Measurements from ENCODE around the gene SIRT5. TPM values are rescaled to one million over a fixed set of nuclear protein-coding genes. Genes with fewer than 3 reads are reported as not detected.

SIRT5 gene
- total RNA-seq, result 11.7 and 21.9 TPM in 2 replicates

GRCh38 chr6:13574571-13575376 is at the start of gene SIRT5:
TSS of gene SIRT5 (plus strand) at chr6:13574601. CDS start at chr6:13584111, 9,510 bp downstream.

GRCh38 chr6:13614926-13615791 is 40.8 kb downstream of the SIRT5 start, which contains the start of gene NOL7:
TSS of gene NOL7 (plus strand) at chr6:13615335. CDS start at chr6:13615359, 24 bp downstream.

Other genes with a start within 250 kb of the SIRT5 start
- 13.0 and 24.9 TPM in 2 replicates for gene TBC1D7, start 246.1 kb upstream of the SIRT5 start, total RNA-seq
- 8.4 and 10.2 TPM in 2 replicates for gene GFOD1, start 87.0 kb upstream of the SIRT5 start, total RNA-seq
- gene NOL7, start 40.7 kb downstream of the SIRT5 start, total RNA-seq, result 86.7 and 143 TPM in 2 replicates
- gene RANBP9, start 137.2 kb downstream of the SIRT5 start, total RNA-seq, result 21.4 and 28.5 TPM in 2 replicates
- gene MCUR1, start 240.0 kb downstream of the SIRT5 start, total RNA-seq, result 8.7 and 14.2 TPM in 2 replicates